ENCODE measurements around the gene RNF135. TPM values are rescaled to one million over a fixed set of nuclear protein-coding genes. Genes with fewer than 3 reads are reported as not detected.

RNF135 gene
- total and polyA plus RNA-seq, 2 of the 4 experiments (the other 2 are of a cell fraction), result 5.9 to 9.0 TPM

DNA sequence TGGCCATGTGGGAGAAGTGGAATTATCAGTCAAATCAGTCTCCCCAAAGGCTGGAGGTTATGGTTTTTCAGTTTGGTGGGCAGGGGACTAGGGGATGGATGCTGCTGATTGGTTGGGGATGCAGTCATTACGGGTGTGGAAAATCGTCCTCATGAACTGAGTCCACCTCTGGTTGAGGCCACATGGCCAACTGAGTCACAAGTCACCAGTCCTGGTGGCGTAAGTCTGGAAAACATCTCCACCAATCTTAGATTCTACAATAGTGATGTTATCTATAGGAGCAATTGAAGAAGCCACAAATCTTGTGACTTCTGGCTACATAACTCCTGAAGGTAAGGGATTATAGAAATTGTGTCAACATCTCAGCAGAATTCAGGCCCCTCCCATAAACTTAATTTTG lies 5.2 kb upstream of the RNF135 start:
- TF ChIP-seq RCOR1 (IDR thresholded peaks at IDR 0.05; ENCODE audit: insufficient replicate concordance, low read length) (no peak), NFE2L2 (IDR thresholded peaks at IDR 0.05; ENCODE audit: low read depth, low read length) (no peak), RFX5 (IDR thresholded peaks at IDR 0.05; ENCODE audit: low read depth, low read length) (no peak), MAZ (IDR thresholded peaks at IDR 0.05; ENCODE audit: borderline replicate concordance, low read depth, low read length) (no peak), SMC3 (IDR thresholded peaks at IDR 0.05; ENCODE audit: low read depth, low read length) (no peak), MXI1 (IDR thresholded peaks at IDR 0.05; ENCODE audit: borderline replicate concordance, low read depth, low read length) (no peak), BHLHE40 (IDR thresholded peaks at IDR 0.05; ENCODE audit: low read depth, low read length) (no peak), POLR2A (IDR thresholded peaks at IDR 0.05; ENCODE audit: low read depth, low read length) (no peak), CHD1 (IDR thresholded peaks at IDR 0.05; ENCODE audit: low read depth, low read length) (no peak), CEBPB (IDR thresholded peaks at IDR 0.05; ENCODE audit: low read depth, low read length) (no peak), MAFK (IDR thresholded peaks at IDR 0.05; ENCODE audit: low read depth, low read length) (no peak), RAD21 (IDR thresholded peaks at IDR 0.05; ENCODE audit: low read length) (no peak), FOS (IDR thresholded peaks at IDR 0.05; ENCODE audit: low read depth, low read length) (no peak)
- TF ChIP-seq, protein P1, sequence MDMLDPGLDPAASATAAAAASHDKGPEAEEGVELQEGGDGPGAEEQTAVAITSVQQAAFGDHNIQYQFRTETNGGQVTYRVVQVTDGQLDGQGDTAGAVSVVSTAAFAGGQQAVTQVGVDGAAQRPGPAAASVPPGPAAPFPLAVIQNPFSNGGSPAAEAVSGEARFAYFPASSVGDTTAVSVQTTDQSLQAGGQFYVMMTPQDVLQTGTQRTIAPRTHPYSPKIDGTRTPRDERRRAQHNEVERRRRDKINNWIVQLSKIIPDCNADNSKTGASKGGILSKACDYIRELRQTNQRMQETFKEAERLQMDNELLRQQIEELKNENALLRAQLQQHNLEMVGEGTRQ (IDR thresholded peaks at IDR 0.05; ENCODE audit: low read depth, low read length), result no peak
- TF ChIP-seq, protein P2, sequence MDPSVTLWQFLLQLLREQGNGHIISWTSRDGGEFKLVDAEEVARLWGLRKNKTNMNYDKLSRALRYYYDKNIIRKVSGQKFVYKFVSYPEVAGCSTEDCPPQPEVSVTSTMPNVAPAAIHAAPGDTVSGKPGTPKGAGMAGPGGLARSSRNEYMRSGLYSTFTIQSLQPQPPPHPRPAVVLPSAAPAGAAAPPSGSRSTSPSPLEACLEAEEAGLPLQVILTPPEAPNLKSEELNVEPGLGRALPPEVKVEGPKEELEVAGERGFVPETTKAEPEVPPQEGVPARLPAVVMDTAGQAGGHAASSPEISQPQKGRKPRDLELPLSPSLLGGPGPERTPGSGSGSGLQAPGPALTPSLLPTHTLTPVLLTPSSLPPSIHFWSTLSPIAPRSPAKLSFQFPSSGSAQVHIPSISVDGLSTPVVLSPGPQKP (IDR thresholded peaks at IDR 0.05; ENCODE audit: borderline replicate concordance, low read depth, low read length), result no peak
- TF ChIP-seq, protein P3, sequence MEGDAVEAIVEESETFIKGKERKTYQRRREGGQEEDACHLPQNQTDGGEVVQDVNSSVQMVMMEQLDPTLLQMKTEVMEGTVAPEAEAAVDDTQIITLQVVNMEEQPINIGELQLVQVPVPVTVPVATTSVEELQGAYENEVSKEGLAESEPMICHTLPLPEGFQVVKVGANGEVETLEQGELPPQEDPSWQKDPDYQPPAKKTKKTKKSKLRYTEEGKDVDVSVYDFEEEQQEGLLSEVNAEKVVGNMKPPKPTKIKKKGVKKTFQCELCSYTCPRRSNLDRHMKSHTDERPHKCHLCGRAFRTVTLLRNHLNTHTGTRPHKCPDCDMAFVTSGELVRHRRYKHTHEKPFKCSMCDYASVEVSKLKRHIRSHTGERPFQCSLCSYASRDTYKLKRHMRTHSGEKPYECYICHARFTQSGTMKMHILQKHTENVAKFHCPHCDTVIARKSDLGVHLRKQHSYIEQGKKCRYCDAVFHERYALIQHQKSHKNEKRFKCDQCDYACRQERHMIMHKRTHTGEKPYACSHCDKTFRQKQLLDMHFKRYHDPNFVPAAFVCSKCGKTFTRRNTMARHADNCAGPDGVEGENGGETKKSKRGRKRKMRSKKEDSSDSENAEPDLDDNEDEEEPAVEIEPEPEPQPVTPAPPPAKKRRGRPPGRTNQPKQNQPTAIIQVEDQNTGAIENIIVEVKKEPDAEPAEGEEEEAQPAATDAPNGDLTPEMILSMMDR (conservative IDR thresholded peaks at IDR 0.05; ENCODE audit: low read depth, low read length), result no peak
- H3K36me3 ChIP-seq (ENCODE audit: control insufficient read depth, insufficient read depth, low read length), result no peaks in the 10 kb centered on the region
- peaks cover 3% of the 10 kb centered on the region; the same call in 1 of the 2 replicates for H3K4me1 ChIP-seq (ENCODE audit: control insufficient read depth, insufficient read depth, low read length)
- WGBS, 2 experiments (ENCODE audit: extremely low coverage in 2 of 2, insufficient read length in 1 of 2), result no CpG with 5 or more reads among the region's 3 CpGs
- H3K18ac ChIP-seq (ENCODE audit: low read depth, low read length), result no peak overlapping the region
- no peaks in the 10 kb centered on the region for H3K9me3 ChIP-seq (ENCODE audit: control insufficient read depth, insufficient read depth, low read length)
- H2AK9ac ChIP-seq (replicated peaks; ENCODE audit: low read depth, low read length, poor library complexity), result no peak overlapping the region
- H2BK20ac ChIP-seq (ENCODE audit: low read depth, low read length), result no peak overlapping the region
- no peak overlapping the region for H3K9ac ChIP-seq (ENCODE audit: low read depth, low read length)
- H4K8ac ChIP-seq (ENCODE audit: low read depth in 2 of 2, low read length in 2 of 2), result no peak overlapping the region
- DNase-seq, result no peak
- H2BK120ac ChIP-seq (ENCODE audit: low read depth, low read length), result no peak overlapping the region
- no peak overlapping the region for H2AK5ac ChIP-seq (ENCODE audit: low read depth, low read length)
- no peak overlapping the region; the same call in 1 of the 2 replicates for H3K23ac ChIP-seq (ENCODE audit: low read depth, low read length)
- H3K27ac ChIP-seq (ENCODE audit: insufficient read depth, low read length), result no peak overlapping the region
- no peak overlapping the region for H3K14ac ChIP-seq (replicated peaks; ENCODE audit: low read depth, low read length)
- H4K91ac ChIP-seq (ENCODE audit: insufficient read depth, low read depth, low read length), result no peak overlapping the region
- in situ Hi-C loops (cut with MboI; ENCODE audit: low sequenced_read_pairs), result no loop called here
- intact Hi-C loops (cut with micrococcal nuclease), result no loop called here
- no peak overlapping the region for H2BK15ac ChIP-seq (ENCODE audit: low read depth, low read length)
- dilution Hi-C loops (cut with HindIII; ENCODE audit: low sequenced_read_pairs, unreplicated experiment), result no loop called here
- H3K56ac ChIP-seq (ENCODE audit: extremely low read depth, insufficient read depth, low read length), result no peak overlapping the region
- ATAC-seq (ENCODE audit: low read depth), result no peak
- H4K5ac ChIP-seq (ENCODE audit: low read depth, low read length), result no peak overlapping the region
- ChIA-PET POLR2A (ENCODE audit: unreplicated experiment) (no interaction called here), CTCF (no interaction called here)
- H3K4me2 ChIP-seq (ENCODE audit: low read depth, low read length), result no peak overlapping the region
- H3K4ac ChIP-seq (ENCODE audit: low read depth, low read length), result no peak overlapping the region
- no peaks in the 10 kb centered on the region for H4K20me1 ChIP-seq (ENCODE audit: insufficient read depth, low read length)
- BruUV-seq (replicated peaks), result no TSS peak
- H3K79me1 ChIP-seq (ENCODE audit: low read depth in 1 of 2, low read length in 2 of 2), result peaks cover 4 to 9% of the 10 kb centered on the region in 2 experiments; a peak in 2 of 4 replicates
- H2AFZ ChIP-seq (replicated peaks; ENCODE audit: low read length, poor library complexity), result no peak overlapping the region
- peaks cover 4% of the 10 kb centered on the region for H3K9me1 ChIP-seq (ENCODE audit: insufficient read depth, low read length)
- H2BK5ac ChIP-seq (ENCODE audit: low read depth, low read length, poor library complexity, severe bottlenecking), result no peak overlapping the region
- H3K4me3 ChIP-seq (ENCODE audit: insufficient read depth, low read depth, low read length), result no peak overlapping the region
- H3K27me3 ChIP-seq (ENCODE audit: control insufficient read depth, insufficient read depth, low read length), result no peaks in the 10 kb centered on the region

Measured in IMR-90 (cell line).